GM10266 (cell line): ENCODE data around the gene SUFU.

ENCODE experiments used
- DNase-seq: peaks from one replicate; pipeline ENCODE4 v3.0.0; 2012; ENCODE audit errors: extremely low spot score
- TF ChIP-seq, protein P1 (sequence below): IDR thresholded peaks from 2 replicates; pipeline ENCODE4 v1.5.1; 2012; ENCODE audit warnings: mild to moderate bottlenecking, low read depth; ENCODE audit not compliant: control insufficient read depth, insufficient read depth; ENCODE audit errors: missing control alignments

The SUFU gene

DNA sequence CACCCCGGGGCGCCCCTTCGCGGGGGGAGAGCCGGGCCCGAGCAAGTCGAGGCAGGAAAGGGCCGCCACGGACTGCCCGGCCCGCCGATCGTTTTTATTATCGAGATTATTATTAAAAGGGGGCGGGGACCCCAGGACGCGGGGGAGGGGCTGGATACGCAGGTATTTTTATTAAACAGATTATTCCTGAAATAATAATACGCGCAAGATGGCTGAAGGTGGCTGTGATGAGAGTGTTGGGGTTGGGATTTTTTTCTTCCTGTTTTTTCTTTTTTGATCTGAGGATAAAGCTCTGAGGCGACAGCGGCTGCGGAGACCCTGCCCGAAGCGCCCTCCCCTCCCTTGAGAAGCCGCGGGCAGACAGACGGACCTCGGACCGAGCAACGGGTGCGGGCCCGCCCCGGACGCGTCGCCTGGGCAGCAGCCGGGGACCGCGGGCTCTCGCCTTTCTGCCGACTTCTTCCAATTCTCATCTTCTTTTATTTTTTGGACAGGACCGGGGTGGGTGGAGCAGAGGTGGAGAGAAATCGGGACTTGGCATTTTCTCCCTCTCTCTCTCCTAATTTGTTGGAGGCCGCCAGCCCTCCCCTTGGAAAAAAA, 139.1 kb downstream of the SUFU start:
- TF ChIP-seq, protein P1, sequence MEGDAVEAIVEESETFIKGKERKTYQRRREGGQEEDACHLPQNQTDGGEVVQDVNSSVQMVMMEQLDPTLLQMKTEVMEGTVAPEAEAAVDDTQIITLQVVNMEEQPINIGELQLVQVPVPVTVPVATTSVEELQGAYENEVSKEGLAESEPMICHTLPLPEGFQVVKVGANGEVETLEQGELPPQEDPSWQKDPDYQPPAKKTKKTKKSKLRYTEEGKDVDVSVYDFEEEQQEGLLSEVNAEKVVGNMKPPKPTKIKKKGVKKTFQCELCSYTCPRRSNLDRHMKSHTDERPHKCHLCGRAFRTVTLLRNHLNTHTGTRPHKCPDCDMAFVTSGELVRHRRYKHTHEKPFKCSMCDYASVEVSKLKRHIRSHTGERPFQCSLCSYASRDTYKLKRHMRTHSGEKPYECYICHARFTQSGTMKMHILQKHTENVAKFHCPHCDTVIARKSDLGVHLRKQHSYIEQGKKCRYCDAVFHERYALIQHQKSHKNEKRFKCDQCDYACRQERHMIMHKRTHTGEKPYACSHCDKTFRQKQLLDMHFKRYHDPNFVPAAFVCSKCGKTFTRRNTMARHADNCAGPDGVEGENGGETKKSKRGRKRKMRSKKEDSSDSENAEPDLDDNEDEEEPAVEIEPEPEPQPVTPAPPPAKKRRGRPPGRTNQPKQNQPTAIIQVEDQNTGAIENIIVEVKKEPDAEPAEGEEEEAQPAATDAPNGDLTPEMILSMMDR = no peak
- DNase-seq = no peak

DNA sequence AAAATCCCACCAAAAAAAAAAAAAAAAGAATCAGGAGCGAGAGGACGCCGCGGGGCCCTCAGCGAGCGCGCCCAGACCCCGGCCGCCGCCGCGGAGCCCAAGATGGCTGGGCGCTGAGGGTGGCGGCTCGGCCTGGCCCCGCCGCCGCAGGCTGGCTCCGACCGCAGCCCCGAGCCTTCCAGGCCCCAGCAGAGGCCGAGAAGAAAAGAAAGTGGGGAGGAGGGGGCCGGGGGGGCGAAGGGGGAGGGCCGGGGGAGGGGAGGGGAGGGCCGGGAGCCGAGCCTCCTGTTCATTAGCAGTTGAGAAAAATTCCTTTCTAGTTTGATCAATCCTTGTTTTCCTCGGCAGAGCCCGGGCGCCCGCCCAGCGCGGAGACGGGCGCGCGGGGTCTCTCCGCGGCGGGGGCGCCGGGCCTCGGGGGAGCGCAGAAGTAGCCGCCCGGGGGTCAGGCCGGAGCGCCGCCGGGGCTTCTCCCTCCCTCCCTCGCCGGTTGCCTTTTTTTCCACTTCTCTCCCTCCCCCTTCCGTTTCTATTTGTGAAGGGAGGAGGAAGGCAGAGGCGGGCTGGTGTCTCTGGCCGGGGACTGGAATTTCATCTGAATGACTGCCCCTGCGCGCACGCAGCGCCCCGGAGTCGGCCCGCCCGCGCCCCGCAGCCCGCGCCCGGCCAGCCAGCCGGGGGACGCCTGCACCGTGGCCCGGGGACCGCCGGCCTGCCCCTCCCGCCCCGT, 139.7 kb downstream of the SUFU start:
- DNase-seq = no peak
- TF ChIP-seq, protein P1 = no peak

DNA sequence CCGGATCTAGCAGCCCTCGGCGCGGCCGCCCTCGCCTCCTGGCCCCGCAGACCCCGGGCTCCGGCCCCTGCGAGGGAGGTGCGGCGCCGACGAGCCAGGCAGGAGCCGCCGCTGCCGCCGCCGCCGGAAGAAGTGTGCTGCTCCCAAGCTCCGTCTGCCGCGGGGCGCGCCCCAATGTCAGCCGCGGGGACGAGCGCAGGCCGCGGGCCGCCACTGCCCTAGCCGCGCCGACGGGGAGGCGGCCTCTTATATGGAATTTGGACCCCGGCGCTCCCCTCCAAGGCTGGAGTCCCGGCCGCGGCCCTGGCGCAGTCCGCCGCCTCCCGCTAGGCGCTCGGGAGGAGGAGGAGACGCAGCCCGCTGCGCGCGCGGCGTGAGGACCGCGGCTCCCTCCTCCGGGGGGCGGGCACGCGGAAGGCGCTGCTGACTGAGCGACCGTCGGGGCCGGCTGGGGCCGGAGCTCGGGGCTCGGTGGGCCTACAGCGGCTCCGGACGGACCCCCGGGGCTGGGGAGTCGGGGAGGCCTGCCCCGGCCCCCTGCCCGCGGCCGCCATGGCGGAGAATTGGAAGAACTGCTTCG, 140.4 kb downstream of the SUFU start, which contains the start of gene TRIM8:
Gene TRIM8 (plus strand): TSS at position 414 of the 580 bp plus-strand sequence. CDS start 139 bp downstream, at position 553.
- TF ChIP-seq, protein P1 = no peak
- peak; percentile 72 for DNase-seq

DNA sequence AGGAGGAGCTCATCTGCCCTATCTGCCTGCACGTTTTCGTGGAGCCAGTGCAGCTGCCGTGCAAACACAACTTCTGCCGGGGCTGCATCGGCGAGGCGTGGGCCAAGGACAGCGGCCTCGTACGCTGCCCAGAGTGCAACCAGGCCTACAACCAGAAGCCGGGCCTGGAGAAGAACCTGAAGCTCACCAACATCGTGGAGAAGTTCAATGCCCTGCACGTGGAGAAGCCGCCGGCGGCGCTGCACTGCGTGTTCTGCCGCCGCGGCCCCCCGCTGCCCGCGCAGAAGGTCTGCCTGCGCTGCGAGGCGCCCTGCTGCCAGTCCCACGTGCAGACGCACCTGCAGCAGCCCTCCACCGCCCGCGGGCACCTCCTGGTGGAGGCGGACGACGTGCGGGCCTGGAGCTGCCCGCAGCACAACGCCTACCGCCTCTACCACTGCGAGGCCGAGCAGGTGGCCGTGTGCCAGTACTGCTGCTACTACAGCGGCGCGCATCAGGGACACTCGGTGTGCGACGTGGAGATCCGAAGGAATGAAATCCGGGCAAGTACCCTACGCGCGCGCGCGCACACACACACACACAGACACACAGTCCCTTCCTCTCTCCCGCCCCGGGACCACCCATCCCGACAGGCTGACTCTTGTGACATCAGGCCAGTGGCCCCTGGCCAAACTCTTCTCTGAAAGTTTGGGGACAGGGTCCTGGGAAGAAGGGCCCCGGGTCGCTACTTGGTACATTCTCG, 141.0 kb downstream of the SUFU start:
- DNase-seq = no peak
- TF ChIP-seq, protein P1 = peak; percentile 76

DNA sequence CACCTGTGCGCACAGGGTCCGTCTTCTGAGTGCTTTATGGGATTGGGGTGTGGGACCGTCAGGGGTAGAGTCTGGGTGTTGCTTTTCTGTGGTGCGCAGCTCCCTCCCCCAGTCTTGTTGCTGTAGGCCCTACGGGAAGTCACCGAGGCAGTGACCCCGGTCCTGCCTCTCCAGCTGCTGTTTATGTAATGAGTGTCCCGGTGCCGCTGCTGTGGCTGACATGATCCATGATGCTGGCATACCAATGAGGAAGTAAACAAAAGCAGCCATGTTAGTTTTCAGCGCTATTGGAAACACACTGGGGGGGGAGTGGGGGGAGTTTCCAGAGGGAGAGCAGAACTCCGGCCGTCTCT, 141.6 kb downstream of the SUFU start:
- TF ChIP-seq, protein P1 = no peak
- no peak for DNase-seq

DNA sequence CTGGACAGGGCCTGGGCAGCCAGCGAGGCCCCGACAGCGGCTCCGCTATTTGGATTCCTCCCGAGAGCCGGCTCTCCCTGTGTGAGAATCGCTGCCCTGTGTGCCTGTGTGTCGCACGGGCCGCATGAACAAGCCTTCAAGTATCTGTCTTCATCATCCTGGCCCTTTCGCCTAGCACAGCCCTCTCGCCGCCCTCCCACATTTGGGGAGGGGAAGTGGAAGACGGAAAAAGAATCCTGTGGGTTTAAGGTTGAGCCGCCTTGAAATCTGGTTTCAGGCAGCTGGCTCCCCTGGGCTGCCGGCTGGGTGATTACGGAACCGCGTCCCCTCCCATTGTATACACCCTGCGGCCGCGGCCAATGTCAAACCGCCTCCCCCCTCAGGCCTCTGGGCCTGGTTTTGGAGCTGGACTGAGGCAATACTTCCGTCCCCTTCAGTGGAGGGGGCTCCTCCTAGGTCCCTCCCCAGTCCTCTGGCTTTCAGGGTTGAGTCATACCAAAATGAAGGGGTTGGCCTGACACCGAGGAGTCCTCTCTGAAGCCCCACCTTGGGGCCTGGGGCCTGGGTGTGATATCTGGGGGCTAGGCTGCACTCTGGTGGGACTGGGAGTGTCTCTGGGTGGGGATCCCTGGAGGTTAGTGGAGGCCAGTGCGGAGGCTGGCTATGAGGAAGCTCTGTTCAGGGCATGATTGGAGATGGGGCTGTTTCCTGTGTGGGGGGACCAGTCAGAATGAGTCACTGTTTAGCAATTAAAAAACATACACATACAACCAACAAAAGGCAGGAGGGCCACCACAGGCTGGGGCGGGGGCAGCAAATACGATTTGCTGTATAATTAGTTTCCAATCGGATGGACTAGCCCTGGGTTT, 142.2 kb downstream of the SUFU start:
- TF ChIP-seq, protein P1 = no peak
- DNase-seq = peak; percentile 79
